GM10248 (cell line): Measurements from ENCODE around the gene PDZRN3.

Experiments used
- CTCF ChIA-PET: fragments of 300-600 bp; sonication (Branson Sonifier 250); formaldehyde crosslinking; extraction: SDS; loops from one replicate; lab custom pipeline; 2021; ENCODE audit warnings: antibody characterized with exemption; lab: Yijun Ruan, JAX
- POLR2A ChIA-PET: fragments of 350-650 bp; sonication (Branson Sonifier 250); formaldehyde crosslinking; extraction: SDS; loops from one replicate; lab custom pipeline; 2020; ENCODE audit warnings: antibody characterized with exemption; lab: Yijun Ruan, JAX
- DNase-seq: peaks from one replicate; pipeline ENCODE4 v3.0.0; 2012; ENCODE audit errors: extremely low spot score
- CTCF ChIP-seq: IDR thresholded peaks from 2 replicates; pipeline ENCODE4 v1.5.1; 2012; ENCODE audit warnings: mild to moderate bottlenecking, low read depth; ENCODE audit errors: extremely low read depth, missing control alignments, control extremely low read depth

PDZRN3 gene

GRCh38 chr3:73520931-73521461 lies 103.7 kb downstream of the PDZRN3 start:
- no peak for DNase-seq
- no peak for TF ChIP-seq CTCF
- ChIA-PET CTCF (interaction anchor here (1.0 kb wide), 1 partner anchor 19 kb away, joined by 3 read pairs; no protein-coding TSS in a partner anchor), POLR2A (no interaction called here)

- DNase-seq, result no peak
- CTCF ChIA-PET, result interaction anchor here (1.4 kb wide), 1 partner anchor 9 kb away, joined by 9 read pairs; no protein-coding TSS in a partner anchor
- POLR2A ChIA-PET, result no interaction called here
- no peak for TF ChIP-seq CTCF
Observed at GRCh38 chr3:73516631-73517030, 108.1 kb downstream of the PDZRN3 start.

GRCh38 chr3:73513260-73513659 lies 111.5 kb downstream of the PDZRN3 start:
- no peak for DNase-seq
- TF ChIP-seq CTCF, result no peak
- POLR2A ChIA-PET, result interaction anchor here (0.5 kb wide), 1 partner anchor 60 kb away, joined by 7 read pairs; no protein-coding TSS in a partner anchor
- CTCF ChIA-PET, result interaction anchor here (1.1 to 2.9 kb wide), 3 partner anchors 9 to 28 kb away, joined by 3 to 12 read pairs (median 4); no protein-coding TSS in a partner anchor

GRCh38 chr3:73511571-73512525 lies 112.9 kb downstream of the PDZRN3 start:
- TF ChIP-seq CTCF, result no peak
- no peak for DNase-seq
- POLR2A ChIA-PET, result no interaction called here
- CTCF ChIA-PET, result interaction anchor here (1.4 to 2.1 kb wide), 2 partner anchors 10 to 80 kb away, joined by 3 to 12 read pairs; no protein-coding TSS in a partner anchor

GRCh38 chr3:73510784-73511183 lies 114.0 kb downstream of the PDZRN3 start:
- ChIA-PET CTCF (interaction anchor here (1.3 to 2.1 kb wide), 2 partner anchors 9 to 34 kb away, joined by 3 to 12 read pairs; no protein-coding TSS in a partner anchor), POLR2A (no interaction called here)
- DNase-seq, result no peak
- TF ChIP-seq CTCF, result no peak

GRCh38 chr3:73510334-73510733 lies 114.4 kb downstream of the PDZRN3 start:
- POLR2A ChIA-PET, result no interaction called here
- DNase-seq, result no peak
- CTCF ChIA-PET, result interaction anchor here (1.3 to 2.1 kb wide), 2 partner anchors 9 to 35 kb away, joined by 3 to 12 read pairs; no protein-coding TSS in a partner anchor
- no peak for TF ChIP-seq CTCF
